HepG2 (cell line): Measurements from ENCODE around the gene TMED9. TPM values are rescaled to one million over a fixed set of nuclear protein-coding genes. Genes with fewer than 3 reads are reported as not detected.
"Not testable (repeated sequence)": the region's sequence is repeated elsewhere in the genome, so short reads cannot be mapped to it uniquely, and the experiment has no call there.

Source experiments
- ATAC-seq: fragments of 200-7000 bp; cut with Tn5 transposase; 3 replicates; pipeline ENCODE4 v1.9.1; 2020; ENCODE audit warnings: mild to moderate bottlenecking, moderate library complexity
- BruUV-seq: library from RNA; stranded (reverse); fragments of 400-500 nt; replicated peaks from 2 replicates; lab custom pipeline; 2021; lab: Mats Ljungman, UMichigan
- CTCF ChIA-PET: fragments of 300-600 bp; formaldehyde crosslinking; extraction: SDS; loops from one replicate; lab custom pipeline; 2021; ENCODE audit warnings: low total read pairs, inconsistent platforms, low intra/inter-chr PET ratio; lab: Yijun Ruan, JAX
- POLR2A ChIA-PET: fragments of 350-600 bp; sonication (Branson Sonifier 250); formaldehyde crosslinking; loops from one replicate; lab custom pipeline; 2020; ENCODE audit warnings: antibody characterized with exemption, inconsistent platforms; lab: Yijun Ruan, JAX
- DNase-seq: peaks from one replicate; pipeline ENCODE4 v3.0.0-alpha.2; 2015; ENCODE audit warnings: low spot score
- FAIRE-seq: peaks from 3 replicates; lab custom pipeline; 2011; peaks lifted over from hg19 to GRCh38; lab: Jason Lieb, UNC
- H2AFZ ChIP-seq: one replicate; pipeline ENCODE4 v1.6.1; 2011; ENCODE audit warnings: low read length, inconsistent platforms
- H3K27ac ChIP-seq: fragments of 300-600 bp; 3 replicates; pipeline ENCODE4 v1.8.0; 2011; ENCODE audit warnings: mixed run types, mild to moderate bottlenecking, mixed read lengths, low read length, inconsistent platforms; ENCODE audit not compliant: insufficient read depth; ENCODE audit errors: extremely low read length
- H3K27me3 ChIP-seq, 2 experiments: fragments of 200-600 bp in 1 of 2; 2 replicates in 1 of 2; 3 replicates in 1 of 2; pipeline versions ENCODE4 v1.6.0 to v1.8.0; 2011; ENCODE audit warnings: low read length in 2 of 2, mild to moderate bottlenecking in 2 of 2, moderate library complexity in 2 of 2, inconsistent platforms in 1 of 2; ENCODE audit not compliant: insufficient read depth in 2 of 2, control insufficient read depth in 1 of 2
- H3K36me3 ChIP-seq, 2 experiments: fragments of 200-600 bp in 1 of 2; replicated peaks in 1 of 2; 2 replicates in 1 of 2; 3 replicates in 1 of 2; pipeline versions ENCODE4 v1.5.1 to v1.8.0; 2011; ENCODE audit warnings: low read length in 2 of 2, inconsistent platforms in 1 of 2; ENCODE audit not compliant: insufficient read depth in 2 of 2, control insufficient read depth in 1 of 2
- H3K4me1 ChIP-seq: 2 replicates; pipeline ENCODE4 v1.5.1; 2012; ENCODE audit warnings: low read length, inconsistent platforms; ENCODE audit not compliant: insufficient read depth
- H3K4me2 ChIP-seq: 2 replicates; pipeline ENCODE4 v1.6.0; 2011; ENCODE audit warnings: low read depth, low read length, inconsistent platforms
- H3K4me3 ChIP-seq, 3 experiments: fragments of 200-600 bp in 1 of 3; sonication (generic), shearing (Covaris generic) in 1 of 3; replicated peaks in 1 of 3; 2 replicates each; pipeline ENCODE4 v1.5.1; 2011 to 2016; ENCODE audit warnings: low read length in 3 of 3, inconsistent platforms in 2 of 3, low read depth in 2 of 3, mild to moderate bottlenecking in 2 of 3, control low read depth in 1 of 3, mixed read lengths in 1 of 3; ENCODE audit not compliant: insufficient read depth in 1 of 3
- H3K79me2 ChIP-seq: one replicate; pipeline ENCODE4 v1.6.1; 2011; ENCODE audit warnings: low read length, inconsistent platforms; ENCODE audit not compliant: insufficient read depth
- H3K9ac ChIP-seq: 2 replicates; pipeline ENCODE4 v1.6.0; 2011; ENCODE audit warnings: mild to moderate bottlenecking, low read depth, low read length, inconsistent platforms; ENCODE audit not compliant: insufficient read depth
- H3K9me3 ChIP-seq: 2 replicates; pipeline ENCODE4 v1.5.1; 2012; ENCODE audit warnings: mild to moderate bottlenecking, low read length
- H4K20me1 ChIP-seq: 2 replicates; pipeline ENCODE4 v1.6.0; 2011; ENCODE audit warnings: inconsistent platforms, mild to moderate bottlenecking, low read length, moderate library complexity; ENCODE audit not compliant: insufficient read depth
- ARID5B ChIP-seq: IDR thresholded peaks from 2 replicates; pipeline ENCODE4 v1.4.0; 2020; ENCODE audit warnings: mild to moderate bottlenecking, missing genetic modification reagents
- HDAC2 ChIP-seq: sonication (generic); formaldehyde crosslinking; IDR thresholded peaks from 2 replicates; pipeline ENCODE4 v1.4.0; 2020; ENCODE audit warnings: missing genetic modification reagents
- ZNF12 ChIP-seq: sonication (generic); formaldehyde crosslinking; IDR thresholded peaks from 2 replicates; pipeline ENCODE4 v1.5.0; 2020; ENCODE audit warnings: missing genetic modification reagents
- ZNF652 ChIP-seq: IDR thresholded peaks from 2 replicates; pipeline ENCODE4 v1.6.1; 2016; ENCODE audit warnings: low read depth, borderline replicate concordance
- WGBS: methylation state at CpG from one replicate; pipeline ENCODE4 v1.1.6; 2017; ENCODE audit warnings: low lambda C conversion rate; 5-methylcytosine and 5-hydroxymethylcytosine counted together
- in situ Hi-C: cut with HindIII; loops from 2 replicates; pipeline ENCODE4 v1.10.0; 2017; ENCODE audit warnings: low pct_unique_long_range_greater_than_20kb; ENCODE audit not compliant: extremely low pct_ligation_motif_present
- intact Hi-C: fragments of 100-400 bp; cut with micrococcal nuclease; formaldehyde crosslinking; loops from one replicate; pipeline ENCODE4 v1.10.0; 2022; ENCODE audit not compliant: unreplicated experiment
- polyA plus RNA-seq, 8 experiments: library from polyadenylated mRNA; depleted of rRNA in 3 of 8; stranded (reverse) in 7 of 8; unstranded in 1 of 8; fragments of >200 nt; fragmentation: Illumina TruSeq in 4 of 8; extraction: Trizol in 4 of 8; gene quantifications; 2 replicates each; pipeline versions ENCODE4 v1.2.1 to v1.2.3, GENCODE V29; 2011 to 2016; ENCODE audit warnings: low read depth in 4 of 8, missing spikeins in 1 of 8, mixed read lengths in 1 of 8; ENCODE audit not compliant: insufficient read depth in 1 of 8
- total RNA-seq, 5 experiments: library from RNA; depleted of rRNA; stranded (reverse); fragments of >200 nt; fragmentation: Illumina TruSeq; extraction: Trizol; gene quantifications; 2 replicates each; pipeline ENCODE4 v1.2.3, GENCODE V29; 2016; ENCODE audit warnings: low read depth in 1 of 5
- TF ChIP-seq, protein P1 (sequence below): sonication (generic); formaldehyde crosslinking; IDR thresholded peaks from 2 replicates; pipeline ENCODE4 v1.5.0; 2020; ENCODE audit warnings: mild to moderate bottlenecking, missing genetic modification reagents

The TMED9 gene
- total and polyA plus RNA-seq, 2 of the 13 experiments (the other 11 are each of a cell fraction or from before 2014, with no cell fraction given) = 161 to 350 TPM

DNA sequence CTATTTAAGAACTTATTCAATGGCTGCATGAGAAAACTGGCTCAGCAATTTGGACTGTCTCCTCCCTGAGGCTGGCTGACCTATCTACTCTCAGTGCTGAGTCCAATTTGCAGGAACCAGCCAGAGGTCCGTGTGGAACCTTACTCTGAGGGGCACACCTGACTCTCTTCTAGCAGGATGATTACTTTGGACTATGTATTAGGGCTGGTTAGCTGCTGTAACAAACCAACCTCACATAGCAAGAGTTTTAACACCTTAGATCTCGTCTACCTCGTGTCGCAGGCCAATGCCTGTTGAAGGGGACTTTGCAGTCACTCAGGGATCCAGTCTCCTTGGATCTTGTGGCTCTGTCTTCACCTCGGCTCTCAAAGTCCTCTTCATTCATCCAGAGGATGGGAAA is 34.2 kb upstream of the TMED9 start:
- DNase-seq = no peak
- H4K20me1 ChIP-seq = peaks cover 7% of the 10 kb centered on the region; the same call in 1 of the 2 replicates
- no peak overlapping the region for H3K27ac ChIP-seq
- peaks cover 46% of the 10 kb centered on the region for H3K4me1 ChIP-seq
- in situ Hi-C loops = no loop called here
- WGBS = 43% methylated on average over 5 of the region's 5 CpGs
- peak overlapping the region; percentile 68 for H3K4me2 ChIP-seq
- H3K79me2 ChIP-seq = peaks cover 18% of the 10 kb centered on the region
- H3K36me3 ChIP-seq = no peaks in the 10 kb centered on the region
- intact Hi-C loops = loop anchor here (2.0 kb wide), 1 partner anchor 31 kb away; no protein-coding TSS in a partner anchor
- BruUV-seq = no TSS peak
- no peak overlapping the region for H3K9ac ChIP-seq
- peak; percentile 39 for FAIRE-seq
- H2AFZ ChIP-seq = no peak overlapping the region
- TF ChIP-seq ZNF12 (CRISPR knock-in tag) (peak; percentile 100), HDAC2 (CRISPR knock-in tag) (no peak)
- TF ChIP-seq, protein P1, sequence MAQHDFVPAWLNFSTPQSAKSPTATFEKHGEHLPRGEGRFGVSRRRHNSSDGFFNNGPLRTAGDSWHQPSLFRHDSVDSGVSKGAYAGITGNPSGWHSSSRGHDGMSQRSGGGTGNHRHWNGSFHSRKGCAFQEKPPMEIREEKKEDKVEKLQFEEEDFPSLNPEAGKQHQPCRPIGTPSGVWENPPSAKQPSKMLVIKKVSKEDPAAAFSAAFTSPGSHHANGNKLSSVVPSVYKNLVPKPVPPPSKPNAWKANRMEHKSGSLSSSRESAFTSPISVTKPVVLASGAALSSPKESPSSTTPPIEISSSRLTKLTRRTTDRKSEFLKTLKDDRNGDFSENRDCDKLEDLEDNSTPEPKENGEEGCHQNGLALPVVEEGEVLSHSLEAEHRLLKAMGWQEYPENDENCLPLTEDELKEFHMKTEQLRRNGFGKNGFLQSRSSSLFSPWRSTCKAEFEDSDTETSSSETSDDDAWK (CRISPR knock-in tag) = no peak
- H3K9me3 ChIP-seq = peaks cover 14% of the 10 kb centered on the region
- ATAC-seq = no peak
- no peak overlapping the region; a peak in 1 of 6 replicates for H3K4me3 ChIP-seq
- no peaks in the 10 kb centered on the region; a peak in 1 of 5 replicates for H3K27me3 ChIP-seq
- POLR2A ChIA-PET = interaction anchor here (1.4 kb wide), 1 partner anchor 60 kb away, joined by 3 read pairs; no protein-coding TSS in a partner anchor
- CTCF ChIA-PET = no interaction called here

DNA sequence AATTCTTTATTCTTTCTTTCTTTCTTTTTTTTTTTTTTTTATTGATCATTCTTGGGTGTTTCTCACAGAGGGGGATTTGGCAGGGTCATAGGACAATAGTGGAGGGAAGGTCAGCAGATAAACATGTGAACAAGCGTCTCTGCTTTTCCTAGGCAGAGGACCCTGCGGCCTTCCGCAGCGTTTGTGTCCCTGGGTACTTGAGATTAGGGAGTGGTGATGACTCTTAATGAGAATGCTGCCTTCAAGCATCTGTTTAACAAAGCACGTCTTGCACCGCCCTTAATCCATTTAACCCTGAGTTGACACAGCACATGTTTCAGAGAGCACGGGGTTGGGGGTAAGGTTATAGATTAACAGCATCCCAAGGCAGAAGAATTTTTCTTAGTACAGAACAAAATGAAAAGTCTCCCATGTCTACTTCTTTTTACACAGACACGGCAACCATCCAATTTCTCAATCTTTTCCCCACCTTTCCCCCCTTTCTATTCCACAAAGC is 32.5 kb upstream of the TMED9 start:
- BruUV-seq, DNase-seq, H3K27me3 ChIP-seq, H3K4me2 ChIP-seq, CTCF ChIA-PET, in situ Hi-C loops, H3K79me2 ChIP-seq, FAIRE-seq, H4K20me1 ChIP-seq, intact Hi-C loops, H3K27ac ChIP-seq, H2AFZ ChIP-seq, H3K9ac ChIP-seq, H3K4me3 ChIP-seq, ATAC-seq, H3K36me3 ChIP-seq: not testable (repeated sequence)
- Histone ChIP-seq H3K4me1 (peaks cover 40% of the 10 kb centered on the region), H3K9me3 (peaks cover 14% of the 10 kb centered on the region)
- 2% methylated on average over 6 of the region's 8 CpGs for WGBS
- TF ChIP-seq ZNF652 (peak; percentile 78), ARID5B (CRISPR knock-in tag) (peak; percentile 29; the same call in 1 of the 2 replicates)
- POLR2A ChIA-PET = interaction anchor here (1.4 kb wide), 1 partner anchor 62 kb away, joined by 3 read pairs; no protein-coding TSS in a partner anchor
